Measurements from ENCODE around the gene ZDHHC20.

GRCh38 chr13:21333186-21333585, 125.9 kb downstream of the ZDHHC20 start:
- TF ChIP-seq CTCF (IDR thresholded peaks at IDR 0.05) (no peak), ZBTB33 (IDR thresholded peaks at IDR 0.05; ENCODE audit: borderline replicate concordance, low read depth) (no peak), YY1 (IDR thresholded peaks at IDR 0.05; ENCODE audit: low read depth) (no peak), SMC3 (IDR thresholded peaks at IDR 0.05; ENCODE audit: low read depth, low read length) (no peak), RAD21 (IDR thresholded peaks at IDR 0.05; ENCODE audit: low read length) (no peak), TAF1 (IDR thresholded peaks at IDR 0.05; ENCODE audit: borderline replicate concordance, low read depth, low read length) (no peak), EZH2phosphoT487 (IDR thresholded peaks at IDR 0.05; ENCODE audit: borderline replicate concordance, low read depth) (no peak), POLR2AphosphoS5 (IDR thresholded peaks at IDR 0.05; ENCODE audit: low read depth, low read length) (no peak), REST (IDR thresholded peaks at IDR 0.05; ENCODE audit: low read depth, low read length) (no peak), GABPA (IDR thresholded peaks at IDR 0.05; ENCODE audit: low read depth) (no peak), NRF1 (IDR thresholded peaks at IDR 0.05; ENCODE audit: low read depth, low read length) (no peak), MAX (IDR thresholded peaks at IDR 0.05; ENCODE audit: low read depth) (no peak), CHD2 (IDR thresholded peaks at IDR 0.05; ENCODE audit: low read length, partially characterized antibody) (no peak)
